GM12875 (cell line): Measurements from ENCODE around the gene ZNF426.
"Not testable (repeated sequence)": the region's sequence is repeated elsewhere in the genome, so short reads cannot be mapped to it uniquely, and the experiment has no call there.

Experiments used
- H3K4me3 ChIP-seq: one replicate; pipeline ENCODE4 v1.5.1; 2011; ENCODE audit warnings: low read depth, low read length, control low read depth
- CTCF ChIP-seq: IDR thresholded peaks from 2 replicates; pipeline ENCODE4 v1.5.1; 2011; ENCODE audit warnings: low read depth, mild to moderate bottlenecking, control low read depth, inconsistent platforms, low read length, moderate library complexity, borderline replicate concordance; ENCODE audit not compliant: insufficient read depth

The ZNF426 gene

DNA sequence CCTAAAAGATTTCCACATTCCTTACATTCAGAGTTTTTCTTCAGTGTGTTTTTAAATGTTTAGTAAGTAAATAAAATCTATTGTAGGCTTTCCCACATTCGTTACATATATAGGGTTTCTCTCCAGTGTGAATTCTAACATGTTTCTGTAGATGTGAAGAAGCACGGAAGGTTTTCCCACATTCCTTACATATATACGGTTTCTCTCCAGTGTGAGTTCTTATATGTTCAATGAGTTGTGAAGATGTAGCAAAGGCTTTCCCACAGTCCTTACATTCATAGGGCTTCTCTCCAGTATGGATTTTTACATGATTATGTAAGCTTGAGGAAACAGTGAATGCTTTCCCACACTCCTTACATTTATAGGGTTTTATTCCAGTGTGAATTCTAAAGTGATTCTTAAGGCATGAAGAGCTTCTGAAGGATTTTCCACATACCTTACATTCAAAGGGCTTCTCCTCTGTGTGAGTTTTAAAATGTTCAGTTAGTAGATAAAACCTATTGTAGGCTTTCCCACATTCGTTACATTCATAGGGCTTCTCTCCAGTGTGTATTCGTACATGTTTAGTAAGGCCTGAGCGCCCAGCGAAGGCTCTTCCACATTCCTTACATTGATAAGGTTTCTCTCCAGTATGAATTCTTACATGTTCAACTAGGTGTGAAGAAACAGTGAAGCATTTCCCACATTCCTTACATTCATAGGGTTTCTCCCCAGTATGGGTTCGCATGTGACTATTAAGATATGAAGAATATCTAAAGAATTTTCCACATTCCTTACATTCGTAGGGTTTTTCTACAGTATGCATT is 27.7 kb upstream of the ZNF426 start:
- H3K4me3 ChIP-seq, result no peak overlapping the region
- no peak for TF ChIP-seq CTCF

DNA sequence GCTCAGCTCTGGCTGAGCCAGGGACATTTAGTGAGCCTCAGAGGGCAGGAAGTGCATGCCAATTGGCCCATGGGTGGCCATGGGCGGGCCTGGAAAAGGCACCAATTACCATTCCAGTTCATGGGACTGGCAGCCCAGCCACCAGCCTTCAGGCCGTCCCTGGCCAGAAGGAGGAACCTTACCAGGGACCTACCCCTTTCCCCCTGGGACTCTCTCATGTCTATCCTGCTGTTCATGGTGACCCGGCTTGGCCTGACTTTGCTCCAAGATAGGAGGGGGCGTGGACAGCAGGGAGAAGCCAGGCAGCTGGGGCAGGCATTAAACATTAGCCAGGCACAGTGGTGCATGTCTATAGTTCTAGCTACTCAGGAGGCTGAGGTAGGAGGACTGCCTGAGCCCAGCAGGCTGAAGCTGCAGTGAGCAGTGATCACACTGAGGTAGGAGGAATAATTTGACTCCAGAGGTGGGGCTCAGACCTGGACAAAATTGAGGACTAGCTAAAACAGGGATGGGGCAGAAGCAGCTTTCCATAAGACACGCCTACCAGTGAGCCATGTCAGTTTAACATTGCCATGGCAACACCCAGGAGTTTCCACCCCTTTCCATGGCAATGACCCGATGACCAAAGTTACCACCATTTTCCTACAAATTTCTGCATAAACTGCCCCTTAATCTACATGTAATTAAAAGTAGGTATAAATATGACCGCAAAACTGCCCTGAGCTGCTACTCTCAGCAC is 14.3 kb upstream of the ZNF426 start:
- TF ChIP-seq CTCF, result no peak
- no peak overlapping the region for H3K4me3 ChIP-seq

DNA sequence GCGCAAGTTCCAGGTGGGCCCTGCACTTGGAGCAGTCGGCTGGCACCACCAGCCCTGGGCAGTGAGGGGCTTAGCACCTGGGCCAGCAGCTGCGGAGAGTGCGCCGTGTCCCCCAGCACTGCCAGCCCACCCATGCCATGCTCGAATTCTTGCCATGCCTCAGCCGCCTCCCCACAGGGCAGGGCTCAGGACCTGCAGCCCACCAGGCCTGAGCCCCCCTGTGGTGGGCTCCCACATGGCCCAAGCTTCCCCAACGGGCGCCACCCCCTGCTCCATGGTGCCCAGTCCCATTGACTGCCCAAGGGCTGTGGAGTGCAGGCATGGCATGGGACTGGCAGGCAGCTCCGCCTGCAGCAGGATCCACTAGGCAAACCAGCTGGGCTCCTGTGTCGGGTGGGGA is 9.4 kb upstream of the ZNF426 start:
- no peak for TF ChIP-seq CTCF
- no peak overlapping the region for H3K4me3 ChIP-seq

DNA sequence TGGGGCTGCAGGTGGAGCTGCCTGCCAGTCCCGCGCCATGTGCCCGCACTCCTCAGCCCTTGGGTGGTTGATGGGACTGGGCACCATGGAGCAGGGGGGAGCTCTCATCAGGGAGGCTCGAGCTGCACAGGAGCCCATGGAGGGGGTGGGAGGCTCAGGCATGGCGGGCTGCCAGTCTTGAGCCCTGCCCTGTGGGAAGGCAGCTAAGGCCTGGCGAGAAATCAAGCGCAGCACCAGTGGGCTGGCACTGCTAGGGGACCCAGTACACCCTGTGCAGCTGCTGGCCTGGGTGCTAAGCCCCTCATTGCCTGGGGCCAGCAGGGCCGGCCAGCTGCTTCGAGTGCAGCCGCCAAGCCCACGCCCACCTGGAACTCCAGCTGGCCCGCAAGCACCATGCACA is 2.8 kb upstream of the ZNF426 start:
- H3K4me3 ChIP-seq, result not testable (repeated sequence)

DNA sequence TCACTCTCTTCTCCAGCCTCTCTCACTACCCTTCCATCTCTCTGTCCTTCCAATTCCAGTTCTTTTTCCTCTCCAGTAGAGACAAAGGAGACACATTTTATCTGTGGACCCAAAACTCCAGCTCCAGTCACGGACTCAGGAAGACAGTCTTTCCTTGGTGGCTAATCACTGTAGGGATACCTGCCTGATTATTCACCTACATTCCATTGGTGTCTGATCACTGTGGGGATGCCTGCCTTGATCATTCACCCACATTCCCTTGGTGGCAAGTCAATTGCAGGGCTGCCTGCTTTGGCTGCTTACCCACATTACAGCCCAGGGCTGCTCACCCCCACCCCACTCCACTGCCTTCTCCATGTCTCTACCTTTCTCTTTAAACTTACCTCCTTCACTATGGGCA is 1.5 kb upstream of the ZNF426 start:
- H3K4me3 ChIP-seq, result not testable (repeated sequence)

- H3K4me3 ChIP-seq, result not testable (repeated sequence)
Observed at GRCh38 chr19:9539201-9539600, 756 bp upstream of the ZNF426 start.

GRCh38 chr19:9535934-9536333 is 2.5 kb downstream of the ZNF426 start:
- no peak overlapping the region for H3K4me3 ChIP-seq
- TF ChIP-seq CTCF, result no peak

DNA sequence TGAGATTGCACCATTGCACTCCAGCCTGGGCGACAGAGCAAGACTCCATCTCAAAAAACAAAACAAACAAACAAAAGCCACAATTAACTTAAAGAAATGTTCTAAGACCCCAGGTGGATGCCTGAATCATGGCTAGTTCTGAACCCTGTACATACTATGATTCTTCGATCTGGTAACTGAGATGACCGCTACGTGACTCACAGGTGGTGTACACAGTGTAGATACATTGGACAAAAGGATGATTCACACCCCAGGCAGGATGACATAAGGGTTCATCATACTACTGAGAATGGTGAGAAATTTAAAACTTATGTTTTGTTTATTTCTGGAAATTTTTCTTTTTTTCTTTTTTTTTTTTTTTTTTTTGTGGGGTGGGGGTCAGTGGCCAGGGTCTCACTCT is 6.5 kb downstream of the ZNF426 start:
- TF ChIP-seq CTCF, result no peak
- H3K4me3 ChIP-seq, result no peak overlapping the region
